Epithelial cell of proximal tubule (primary cell): Measurements from ENCODE around the gene KLHL29. TPM values are rescaled to one million over a fixed set of nuclear protein-coding genes. Genes with fewer than 3 reads are reported as not detected.

Experiments
- DNase-seq: peaks from one replicate; pipeline ENCODE4 v3.0.0-alpha.2; 2011; ENCODE audit warnings: low read depth
- H3K4me3 ChIP-seq: 2 replicates; pipeline ENCODE4 v1.5.1; 2011; ENCODE audit warnings: low read depth, mild to moderate bottlenecking, low read length
- CTCF ChIP-seq: conservative IDR thresholded peaks from 2 replicates; pipeline ENCODE4 v1.5.1; 2012; ENCODE audit warnings: low read depth, mild to moderate bottlenecking, low read length
- total RNA-seq: library from RNA; depleted of rRNA; stranded (reverse); fragments of >200 nt; gene quantifications from 2 replicates; pipeline ENCODE4 v1.2.3, GENCODE V29; 2015

KLHL29 gene
- total RNA-seq, 1 donor from 2014 or later = 12.0 TPM

GRCh38 chr2:23545396-23545795 is 160.4 kb downstream of the KLHL29 start:
- TF ChIP-seq CTCF = no peak
- no peak for DNase-seq
- no peak overlapping the region for H3K4me3 ChIP-seq

GRCh38 chr2:23545811-23546210 is 160.8 kb downstream of the KLHL29 start:
- no peak for TF ChIP-seq CTCF
- DNase-seq = no peak
- H3K4me3 ChIP-seq = no peak overlapping the region

- no peak for DNase-seq
- TF ChIP-seq CTCF = no peak
- no peak overlapping the region for H3K4me3 ChIP-seq
These were observed 161.9 kb downstream of the KLHL29 start for GRCh38 chr2:23546913-23547312.

- DNase-seq = no peak
- H3K4me3 ChIP-seq = no peak overlapping the region
- no peak for TF ChIP-seq CTCF
These were observed 162.7 kb downstream of the KLHL29 start for GRCh38 chr2:23547725-23548124.

DNA sequence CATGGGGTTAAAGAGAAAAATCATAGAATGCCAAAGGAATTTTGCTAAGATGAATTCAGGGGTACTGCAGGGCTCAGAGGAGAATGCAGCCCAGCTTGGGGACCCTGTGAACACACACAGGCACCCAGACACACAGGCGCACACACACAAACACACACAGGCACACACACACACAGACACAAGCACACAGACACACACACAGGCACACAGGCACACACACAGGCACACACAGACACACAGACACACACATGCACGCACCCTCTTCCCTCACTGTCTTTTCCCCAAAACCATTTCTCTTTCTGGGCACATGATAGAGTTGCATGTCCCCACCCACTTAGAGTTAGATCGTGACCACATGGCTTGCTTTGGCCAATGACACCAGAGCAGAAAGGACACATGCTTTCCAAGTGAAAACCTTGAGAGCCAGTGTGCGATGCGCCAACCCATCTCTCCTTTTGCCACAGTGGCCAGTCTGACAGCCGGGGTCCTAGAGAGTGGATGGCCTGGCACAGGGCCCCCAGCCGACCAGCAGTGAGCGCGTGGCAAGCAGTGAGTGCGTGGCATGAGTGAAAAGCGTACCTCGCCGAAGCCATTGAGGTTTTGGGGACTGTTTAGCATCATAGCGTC is 163.3 kb downstream of the KLHL29 start:
- no peak overlapping the region for H3K4me3 ChIP-seq
- no peak for TF ChIP-seq CTCF
- no peak for DNase-seq

- no peak for TF ChIP-seq CTCF
- no peak for DNase-seq
- no peak overlapping the region for H3K4me3 ChIP-seq
These were observed 164.1 kb downstream of the KLHL29 start for GRCh38 chr2:23549051-23549450.

GRCh38 chr2:23549821-23550530 is 165.0 kb downstream of the KLHL29 start:
- no peak for TF ChIP-seq CTCF
- DNase-seq = no peak
- no peak overlapping the region for H3K4me3 ChIP-seq
